Right atrium auricular region (tissue), 2 donors: Measurements from ENCODE around the gene ZNF407. TPM values are rescaled to one million over a fixed set of nuclear protein-coding genes. Genes with fewer than 3 reads are reported as not detected.

ENCODE experiments used
- DNase-seq: peaks from one replicate; pipeline ENCODE4 v3.0.0-alpha.2; 2019; ENCODE audit warnings: low spot score
- H3K27ac ChIP-seq, 2 donors: fragments of 200-600 bp; sonication (generic); 1 replicate in 1 of 2; 2 replicates in 1 of 2; pipeline ENCODE4 v1.5.1; 2016 to 2019
- H3K27me3 ChIP-seq, 2 donors: fragments of 200-600 bp; sonication (generic); one replicate each; pipeline versions ENCODE4 v1.5.1 to v1.6.0; 2017 to 2019
- H3K36me3 ChIP-seq: fragments of 200-600 bp; sonication (generic); one replicate; pipeline ENCODE4 v1.5.1; 2016
- H3K4me1 ChIP-seq, 2 donors: fragments of 200-600 bp; sonication (generic); one replicate each; pipeline versions ENCODE4 v1.5.1 to v1.6.0; 2017 to 2019
- H3K4me3 ChIP-seq, 2 donors: fragments of 200-600 bp; sonication (generic); 1 replicate in 1 of 2; 2 replicates in 1 of 2; pipeline ENCODE4 v1.5.1; 2017 to 2019; ENCODE audit warnings: mild to moderate bottlenecking in 1 of 2, moderate library complexity in 1 of 2
- H3K9me3 ChIP-seq, 2 donors: fragments of 200-600 bp; sonication (generic); one replicate each; pipeline ENCODE4 v1.5.1; 2019
- CTCF ChIP-seq, 2 donors: fragments of 200-600 bp; sonication (generic); IDR thresholded peaks; one replicate each; pipeline ENCODE4 v1.5.1; 2019; ENCODE audit warnings: antibody characterized with exemption in 2 of 2
- total RNA-seq, 2 donors: library from RNA; depleted of rRNA; stranded (reverse); fragments of >200 nt; gene quantifications; one replicate each; pipeline ENCODE4 v1.1.0, GENCODE V29; 2016

ZNF407 gene
- total RNA-seq, 2 donors from 2014 or later, result 7.8 to 8.7 TPM

- H3K27me3 ChIP-seq, result no peaks in the 10 kb centered on the region
- H3K27ac ChIP-seq, result no peak overlapping the region
- no peak overlapping the region for H3K4me3 ChIP-seq
- peak; percentile 5 for DNase-seq
- no peaks in the 10 kb centered on the region for H3K36me3 ChIP-seq
- no peaks in the 10 kb centered on the region for H3K4me1 ChIP-seq
- TF ChIP-seq CTCF (IDR thresholded peaks at IDR 0.05), result no peak
- no peaks in the 10 kb centered on the region for H3K9me3 ChIP-seq
Measured at GRCh38 chr18:75107931-75108276, 510.2 kb downstream of the ZNF407 start.

DNA sequence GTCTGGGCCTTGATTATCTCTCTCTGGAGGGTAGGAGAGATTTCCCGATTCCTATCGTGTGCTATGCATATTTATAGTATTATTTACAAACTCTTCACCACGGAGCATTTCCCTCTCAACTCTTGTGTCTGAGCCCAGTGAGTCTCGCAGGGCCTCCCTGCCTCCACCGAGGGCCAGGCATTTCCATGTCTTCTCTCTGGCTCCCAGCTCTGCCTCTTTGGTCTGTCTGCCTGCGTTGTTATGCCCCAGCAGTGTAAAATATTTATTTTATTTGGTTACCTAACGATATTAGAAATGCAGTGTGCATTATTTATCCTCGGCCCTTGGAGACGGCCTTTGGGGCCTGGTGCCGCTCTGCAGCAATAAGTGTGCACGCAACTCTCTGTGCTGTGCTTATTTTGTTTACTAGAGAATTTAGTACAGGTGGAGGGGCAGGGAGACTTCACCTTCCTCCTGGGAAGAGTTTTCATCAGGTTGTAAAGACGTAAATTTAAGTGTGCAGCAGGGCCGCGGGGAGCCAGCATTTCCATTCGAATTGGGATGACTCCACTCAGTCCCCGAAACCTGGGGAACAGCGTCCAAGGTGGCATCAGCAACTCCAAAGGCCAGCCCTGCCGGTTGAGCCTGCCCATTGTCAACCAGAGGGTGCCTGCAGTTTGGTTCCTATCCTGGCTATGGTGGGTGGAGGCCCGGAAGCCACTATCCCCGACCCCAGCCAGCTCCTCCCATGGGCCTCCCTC is 511.1 kb downstream of the ZNF407 start:
- Histone ChIP-seq H3K4me1 (no peaks in the 10 kb centered on the region), H3K27me3 (no peaks in the 10 kb centered on the region), H3K36me3 (no peaks in the 10 kb centered on the region), H3K27ac (no peak overlapping the region), H3K4me3 (no peak overlapping the region), H3K9me3 (no peaks in the 10 kb centered on the region)
- no peak for TF ChIP-seq CTCF (IDR thresholded peaks at IDR 0.05)
- peak; percentile 36 for DNase-seq

- Histone ChIP-seq H3K27me3 (no peaks in the 10 kb centered on the region), H3K4me3 (no peak overlapping the region), H3K9me3 (no peaks in the 10 kb centered on the region), H3K36me3 (no peaks in the 10 kb centered on the region), H3K4me1 (no peaks in the 10 kb centered on the region), H3K27ac (no peak overlapping the region)
- no peak for DNase-seq
- no peak for TF ChIP-seq CTCF (IDR thresholded peaks at IDR 0.05)
Measured at GRCh38 chr18:75109319-75109691, 511.6 kb downstream of the ZNF407 start.

DNA sequence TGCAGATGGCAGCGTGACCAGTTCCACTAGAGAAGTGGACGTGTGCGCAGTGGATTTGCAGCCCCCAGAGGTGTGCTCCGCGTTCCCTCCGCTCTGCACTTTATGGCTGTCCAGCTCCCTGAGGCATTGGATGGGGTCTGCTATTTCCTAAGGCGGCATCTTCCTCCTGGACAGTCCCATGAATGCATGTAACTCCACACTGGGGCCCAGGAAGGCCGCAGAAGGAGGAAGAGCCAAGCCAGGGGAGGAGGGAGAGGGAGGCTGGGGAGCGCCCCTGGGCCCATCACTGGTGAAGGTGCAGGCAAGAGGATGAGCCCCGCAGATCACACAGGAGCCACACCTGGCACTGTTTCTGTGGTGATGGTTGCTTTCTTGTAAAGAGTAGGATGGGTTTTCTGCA is 512.1 kb downstream of the ZNF407 start:
- DNase-seq, result peak; percentile 46
- H3K9me3 ChIP-seq, result no peaks in the 10 kb centered on the region
- H3K36me3 ChIP-seq, result no peaks in the 10 kb centered on the region
- H3K4me1 ChIP-seq, result no peaks in the 10 kb centered on the region
- TF ChIP-seq CTCF (IDR thresholded peaks at IDR 0.05), result no peak
- H3K4me3 ChIP-seq, result no peak overlapping the region
- H3K27ac ChIP-seq, result no peak overlapping the region
- H3K27me3 ChIP-seq, result no peaks in the 10 kb centered on the region

DNA sequence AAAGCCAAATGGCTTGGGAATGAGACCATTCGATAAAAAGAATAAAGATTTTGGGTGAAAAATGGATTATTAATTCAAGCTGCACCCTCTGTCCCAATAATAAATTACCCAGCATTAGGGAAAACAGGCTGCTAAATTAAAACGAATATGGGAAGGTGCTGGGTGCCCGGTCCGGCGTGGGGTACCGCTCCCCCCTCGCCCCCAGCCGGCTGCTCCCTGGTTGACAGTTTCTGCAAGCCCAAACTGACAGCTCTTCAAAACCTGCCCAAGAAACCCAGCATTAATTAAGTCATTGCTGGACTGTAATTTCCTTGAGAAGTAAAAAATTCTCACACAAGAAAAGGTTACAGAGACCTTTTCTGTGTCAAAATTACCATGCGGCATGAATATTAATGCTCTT is 512.6 kb downstream of the ZNF407 start:
- DNase-seq, result no peak
- no peaks in the 10 kb centered on the region for H3K36me3 ChIP-seq
- TF ChIP-seq CTCF (IDR thresholded peaks at IDR 0.05), result no peak
- no peaks in the 10 kb centered on the region for H3K9me3 ChIP-seq
- no peak overlapping the region for H3K4me3 ChIP-seq
- H3K27me3 ChIP-seq, result no peaks in the 10 kb centered on the region
- no peak overlapping the region for H3K27ac ChIP-seq
- H3K4me1 ChIP-seq, result no peaks in the 10 kb centered on the region

DNA sequence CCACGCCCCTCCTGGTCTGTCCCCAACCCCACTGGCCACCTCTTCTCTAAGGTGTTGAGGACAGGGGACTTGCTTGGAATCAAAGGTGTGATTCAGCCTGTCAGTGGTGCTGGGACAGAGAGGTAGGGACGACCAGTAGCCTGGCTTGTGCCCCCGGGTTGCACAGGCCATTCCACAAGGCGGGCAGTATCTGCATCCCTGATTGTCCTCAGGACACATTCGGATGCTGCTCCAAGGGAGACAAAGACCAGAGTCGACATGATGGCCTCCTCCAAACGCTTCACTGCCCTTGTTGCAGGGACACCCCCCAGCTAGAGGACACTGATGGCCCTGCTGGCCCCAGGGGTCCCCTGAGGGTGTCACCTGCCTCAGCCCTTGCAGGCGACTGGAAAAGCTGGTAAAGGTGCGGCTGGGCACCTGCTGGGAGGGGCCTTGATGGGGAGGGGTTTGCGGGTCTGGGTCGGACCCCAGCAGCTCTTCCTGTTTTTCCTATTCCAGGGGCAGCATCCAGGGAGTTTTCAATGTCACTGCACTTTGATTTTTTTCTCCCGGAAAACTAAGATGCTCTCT is 513.3 kb downstream of the ZNF407 start:
- no peak for DNase-seq
- Histone ChIP-seq H3K4me1 (no peaks in the 10 kb centered on the region), H3K4me3 (no peak overlapping the region), H3K27ac (no peak overlapping the region), H3K36me3 (no peaks in the 10 kb centered on the region), H3K9me3 (no peaks in the 10 kb centered on the region), H3K27me3 (no peaks in the 10 kb centered on the region)
- TF ChIP-seq CTCF (IDR thresholded peaks at IDR 0.05), result no peak
